ENCODE data around the gene ADARB2. TPM values are rescaled to one million over a fixed set of nuclear protein-coding genes. Genes with fewer than 3 reads are reported as not detected.

Gene ADARB2
- total and polyA plus RNA-seq, 4 donors: under 0.01 to 0.79 TPM; not detected in 2

DNA sequence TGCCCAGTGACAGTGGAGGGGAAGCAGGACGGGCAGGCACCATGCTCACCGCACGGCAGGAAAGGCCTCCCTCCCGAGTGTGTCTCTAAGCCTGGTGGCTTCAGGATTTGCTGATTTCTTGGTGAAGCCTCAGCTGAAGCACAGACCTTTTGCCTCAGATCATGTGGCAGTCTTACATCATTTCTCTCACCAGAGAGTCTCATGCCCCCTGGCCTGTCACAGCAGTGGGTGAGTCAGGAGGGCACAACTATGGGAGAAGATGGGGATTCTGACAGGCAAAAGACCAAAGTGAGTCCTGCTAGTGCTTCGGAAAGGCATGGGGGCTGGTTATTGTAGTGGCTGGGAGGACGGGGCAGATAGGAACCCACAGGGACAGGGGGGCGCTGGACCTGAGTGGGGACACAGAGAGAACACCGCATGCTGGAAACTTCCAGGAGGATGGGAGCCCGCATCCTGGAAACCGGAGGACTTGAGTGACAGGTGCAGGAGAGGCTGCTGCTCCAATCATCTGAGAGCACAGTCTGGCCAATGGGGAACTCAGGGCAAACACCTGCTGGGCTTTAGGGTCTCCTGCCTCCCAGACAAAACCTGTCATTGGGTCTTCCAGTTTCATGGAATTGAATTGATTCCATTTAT lies 166.8 kb downstream of the ADARB2 start:
- no peaks in the 10 kb centered on the region for H3K9me3 ChIP-seq (ENCODE audit: control insufficient read depth, low read length)
- DNase-seq (no peak), ATAC-seq (ENCODE audit: low FRiP score) (no peak)
- WGBS, 2 donors: 63 to 66% methylated on average over 10 of the region's 10 CpGs
- H3K27ac ChIP-seq (ENCODE audit: low read depth in 1 of 2, low read length in 2 of 2): no peak overlapping the region
- intact Hi-C loops (cut with DNase I): no loop called here
- no peaks in the 10 kb centered on the region for H3K4me1 ChIP-seq (ENCODE audit: control insufficient read depth in 1 of 2, insufficient read depth in 2 of 2, low read length in 2 of 2)
- no peaks in the 10 kb centered on the region for H3K36me3 ChIP-seq (ENCODE audit: control insufficient read depth in 1 of 2, insufficient read depth in 2 of 2, low read length in 1 of 2)
- peaks cover 0 to 2% of the 10 kb centered on the region in 2 donors for H3K27me3 ChIP-seq (ENCODE audit: control insufficient read depth in 1 of 2, insufficient read depth in 2 of 2, low read length in 1 of 2)
- H3K4me3 ChIP-seq (ENCODE audit: low read length in 2 of 2): no peak overlapping the region

DNA sequence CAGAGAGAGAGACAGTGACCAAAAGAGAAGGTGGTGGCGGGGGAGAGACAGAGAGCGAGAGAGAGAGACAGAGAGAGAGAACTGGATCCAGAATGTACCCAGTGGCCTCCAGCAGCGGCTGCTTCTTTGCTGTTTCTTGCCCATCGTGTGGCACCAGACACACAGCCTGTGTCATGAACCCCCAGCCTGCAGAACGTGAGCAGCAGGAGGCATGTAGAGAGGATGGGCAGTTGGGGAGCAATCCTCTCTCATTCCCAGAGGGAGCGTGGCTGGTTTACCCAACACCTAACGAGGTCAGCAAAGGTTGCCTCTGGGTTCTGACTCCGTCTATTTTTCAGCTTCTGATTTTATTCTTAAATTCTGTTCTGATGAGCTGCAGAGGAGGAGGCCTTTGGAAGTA lies 168.1 kb downstream of the ADARB2 start:
- DNase-seq (no peak), ATAC-seq (ENCODE audit: low FRiP score) (no peak)
- Histone ChIP-seq H3K4me1 (ENCODE audit: control insufficient read depth in 1 of 2, insufficient read depth in 2 of 2, low read length in 2 of 2) (no peaks in the 10 kb centered on the region), H3K36me3 (ENCODE audit: control insufficient read depth in 1 of 2, insufficient read depth in 2 of 2, low read length in 1 of 2) (no peaks in the 10 kb centered on the region), H3K9me3 (ENCODE audit: control insufficient read depth, low read length) (no peaks in the 10 kb centered on the region), H3K27ac (ENCODE audit: low read depth in 1 of 2, low read length in 2 of 2) (no peak overlapping the region), H3K4me3 (ENCODE audit: low read length in 2 of 2) (no peak overlapping the region), H3K27me3 (ENCODE audit: control insufficient read depth in 1 of 2, insufficient read depth in 2 of 2, low read length in 1 of 2) (no peaks in the 10 kb centered on the region)
- intact Hi-C loops (cut with DNase I): no loop called here
- WGBS, 2 donors: 71% methylated on average over 8 of the region's 8 CpGs

DNA sequence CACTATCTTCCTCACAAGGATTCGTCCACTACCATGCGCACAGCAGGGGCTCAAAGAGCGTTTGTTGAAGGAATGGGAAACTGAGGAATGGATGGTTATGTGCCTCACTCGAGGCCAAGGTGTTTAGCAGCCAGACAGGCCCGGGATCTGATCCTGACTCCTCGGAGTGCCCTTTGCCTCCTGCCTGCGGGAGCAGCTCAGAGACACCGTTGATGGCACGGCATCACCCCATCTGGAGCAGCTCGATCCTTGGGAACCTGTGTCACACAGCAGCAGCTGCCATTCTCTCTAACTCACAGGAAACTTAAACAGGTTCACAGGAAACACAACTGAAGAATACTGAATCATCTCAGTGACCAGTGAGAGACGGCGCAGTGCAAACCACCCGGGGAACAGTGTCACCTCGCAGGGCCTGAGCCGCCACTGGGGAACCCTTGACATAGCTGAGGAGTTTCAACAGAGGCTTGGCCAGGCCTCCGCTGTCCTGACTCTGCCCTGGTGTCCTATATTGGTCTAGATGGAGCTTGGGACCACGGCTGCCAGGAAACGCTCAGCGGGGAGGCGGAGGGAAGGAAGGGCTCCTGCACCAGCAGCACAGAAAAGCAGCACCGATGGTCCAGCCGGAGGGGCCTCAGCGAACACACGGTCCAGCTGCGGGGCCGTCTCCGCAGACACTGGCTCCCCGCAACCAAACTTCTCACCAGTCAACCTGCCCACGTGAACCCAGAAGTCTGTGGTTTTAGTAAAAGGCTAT lies 169.4 kb downstream of the ADARB2 start:
- no peak overlapping the region for H3K27ac ChIP-seq (ENCODE audit: low read depth in 1 of 2, low read length in 2 of 2)
- no peak for DNase-seq
- no peaks in the 10 kb centered on the region for H3K36me3 ChIP-seq (ENCODE audit: control insufficient read depth in 1 of 2, insufficient read depth in 2 of 2, low read length in 1 of 2)
- no peaks in the 10 kb centered on the region for H3K27me3 ChIP-seq (ENCODE audit: control insufficient read depth in 1 of 2, insufficient read depth in 2 of 2, low read length in 1 of 2)
- H3K4me1 ChIP-seq (ENCODE audit: control insufficient read depth in 1 of 2, insufficient read depth in 2 of 2, low read length in 2 of 2): no peaks in the 10 kb centered on the region
- H3K9me3 ChIP-seq (ENCODE audit: control insufficient read depth, low read length): no peaks in the 10 kb centered on the region
- WGBS, 2 donors: 78 to 80% methylated on average over 29 of the region's 29 CpGs
- no peak overlapping the region for H3K4me3 ChIP-seq (ENCODE audit: low read length in 2 of 2)
- ATAC-seq (ENCODE audit: low FRiP score): no peak
- intact Hi-C loops (cut with DNase I): no loop called here

DNA sequence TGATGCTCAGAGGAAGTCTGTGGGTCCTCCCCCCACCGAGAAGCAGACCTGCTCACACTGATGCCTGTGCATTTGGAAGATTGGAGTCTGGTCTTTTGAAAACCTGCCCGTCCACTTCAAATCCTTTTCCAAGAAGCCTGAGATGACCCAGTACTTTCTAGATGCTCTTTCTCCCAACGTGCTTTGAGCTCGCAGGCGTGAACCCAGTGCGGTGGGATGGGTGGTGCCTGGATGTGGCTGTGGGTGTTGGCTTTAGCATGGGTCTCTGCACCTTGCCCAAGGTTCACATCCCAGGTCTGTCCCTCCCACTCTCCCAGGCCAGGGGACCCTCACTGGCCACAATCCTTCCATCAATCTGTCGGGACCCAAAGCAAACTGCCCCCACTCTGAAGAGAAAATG lies 170.2 kb downstream of the ADARB2 start:
- intact Hi-C loops (cut with DNase I): no loop called here
- ATAC-seq (ENCODE audit: low FRiP score) (no peak), DNase-seq (no peak)
- Histone ChIP-seq H3K27ac (ENCODE audit: low read depth in 1 of 2, low read length in 2 of 2) (no peak overlapping the region), H3K4me1 (ENCODE audit: control insufficient read depth in 1 of 2, insufficient read depth in 2 of 2, low read length in 2 of 2) (no peaks in the 10 kb centered on the region), H3K36me3 (ENCODE audit: control insufficient read depth in 1 of 2, insufficient read depth in 2 of 2, low read length in 1 of 2) (no peaks in the 10 kb centered on the region), H3K4me3 (ENCODE audit: low read length in 2 of 2) (no peak overlapping the region), H3K27me3 (ENCODE audit: control insufficient read depth in 1 of 2, insufficient read depth in 2 of 2, low read length in 1 of 2) (no peaks in the 10 kb centered on the region), H3K9me3 (ENCODE audit: control insufficient read depth, low read length) (no peaks in the 10 kb centered on the region)
- WGBS, 2 donors: 68 to 78% methylated on average over 7 of the region's 7 CpGs

DNA sequence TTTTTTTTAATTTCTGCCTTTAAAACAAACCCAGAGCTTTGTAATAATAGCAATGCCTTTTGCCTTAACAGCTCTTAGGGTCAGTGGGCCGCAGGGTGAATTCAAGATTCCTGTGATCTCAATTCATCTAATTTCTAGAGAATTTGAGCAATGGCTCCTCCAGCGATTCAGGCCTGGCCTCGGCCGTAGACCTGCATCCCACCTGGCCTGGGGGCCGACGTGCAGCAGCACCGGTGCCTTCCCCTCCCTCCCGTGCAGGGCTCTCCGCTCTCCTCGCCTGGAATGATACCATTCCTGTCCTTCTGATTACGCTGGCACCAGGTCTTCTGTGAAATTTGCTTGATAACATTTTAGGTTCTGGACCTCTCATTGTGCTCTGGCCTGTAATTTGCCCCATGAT lies 172.5 kb downstream of the ADARB2 start:
- Histone ChIP-seq H3K36me3 (ENCODE audit: control insufficient read depth in 1 of 2, insufficient read depth in 2 of 2, low read length in 1 of 2) (no peaks in the 10 kb centered on the region), H3K9me3 (ENCODE audit: control insufficient read depth, low read length) (no peaks in the 10 kb centered on the region), H3K4me3 (ENCODE audit: low read length in 2 of 2) (no peak overlapping the region), H3K27me3 (ENCODE audit: control insufficient read depth in 1 of 2, insufficient read depth in 2 of 2, low read length in 1 of 2) (no peaks in the 10 kb centered on the region), H3K27ac (ENCODE audit: low read depth in 1 of 2, low read length in 2 of 2) (no peak overlapping the region), H3K4me1 (ENCODE audit: control insufficient read depth in 1 of 2, insufficient read depth in 2 of 2, low read length in 2 of 2) (no peaks in the 10 kb centered on the region)
- DNase-seq (no peak), ATAC-seq (ENCODE audit: low FRiP score) (no peak)
- intact Hi-C loops (cut with DNase I): no loop called here
- WGBS, 2 donors: 83 to 88% methylated on average over 11 of the region's 11 CpGs

DNA sequence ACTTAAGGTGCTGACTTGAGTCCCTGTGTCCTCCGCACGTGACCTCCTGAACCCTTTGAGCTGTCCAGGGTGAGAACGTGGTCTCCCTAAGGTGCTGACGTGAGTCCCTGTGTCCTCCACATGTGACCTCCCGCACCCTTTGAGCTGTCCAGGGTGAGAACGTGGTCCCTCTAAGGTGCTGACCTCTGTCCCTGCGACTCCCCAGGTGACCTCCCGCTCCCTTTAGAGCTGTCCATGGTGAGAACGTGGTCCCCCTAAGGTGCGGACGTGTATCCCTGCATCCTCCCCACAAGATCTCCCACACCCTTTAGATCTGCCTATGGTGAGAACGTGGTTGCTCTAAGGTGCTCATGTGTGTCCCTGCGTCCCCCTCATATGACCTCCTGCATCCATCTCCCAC lies 174.3 kb downstream of the ADARB2 start:
- 79 to 81% methylated on average over 13 of the region's 13 CpGs for WGBS, 2 donors
- no peak overlapping the region for H3K27ac ChIP-seq (ENCODE audit: low read depth in 1 of 2, low read length in 2 of 2)

DNA sequence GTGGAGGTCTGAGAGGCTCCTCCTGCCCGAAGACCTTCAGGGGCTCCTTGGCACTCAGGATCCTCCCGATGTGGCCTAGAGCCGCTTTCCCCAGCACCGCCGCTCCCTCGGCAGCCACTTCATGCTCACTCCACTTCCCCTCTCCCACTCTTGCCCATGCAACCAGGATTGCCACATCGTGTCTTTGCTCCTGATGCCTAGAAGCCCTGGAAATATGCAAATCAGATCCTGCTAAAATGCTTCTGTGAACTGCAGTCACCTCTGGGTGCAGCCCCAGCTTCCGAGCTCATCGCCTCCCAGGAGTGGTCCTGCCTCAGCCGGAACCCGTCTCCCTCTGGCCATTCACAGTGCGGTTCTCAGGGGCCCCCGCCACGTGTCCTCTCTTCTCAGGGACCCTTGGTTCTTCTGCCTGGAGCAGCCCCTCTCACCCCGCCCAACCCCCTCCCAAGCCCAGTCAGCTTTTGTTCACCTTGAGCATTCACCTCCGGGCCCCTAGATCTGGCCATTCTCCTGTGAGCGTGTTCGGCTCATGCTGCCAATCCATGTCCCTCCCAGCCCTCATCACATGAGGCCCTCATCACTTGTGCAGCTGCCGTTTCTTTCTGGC lies 175.5 kb downstream of the ADARB2 start:
- ATAC-seq (ENCODE audit: low FRiP score) (no peak), DNase-seq (no peak)
- Histone ChIP-seq H3K9me3 (ENCODE audit: control insufficient read depth, low read length) (no peaks in the 10 kb centered on the region), H3K4me1 (ENCODE audit: control insufficient read depth in 1 of 2, insufficient read depth in 2 of 2, low read length in 2 of 2) (no peaks in the 10 kb centered on the region), H3K27me3 (ENCODE audit: control insufficient read depth in 1 of 2, insufficient read depth in 2 of 2, low read length in 1 of 2) (no peaks in the 10 kb centered on the region), H3K4me3 (ENCODE audit: low read length in 2 of 2) (no peak overlapping the region), H3K36me3 (ENCODE audit: control insufficient read depth in 1 of 2, insufficient read depth in 2 of 2, low read length in 1 of 2) (no peaks in the 10 kb centered on the region), H3K27ac (ENCODE audit: low read depth in 1 of 2, low read length in 2 of 2) (no peak overlapping the region)
- intact Hi-C loops (cut with DNase I): no loop called here
- 75 to 77% methylated on average over 19 of the region's 19 CpGs for WGBS, 2 donors

More for the DNA sequence above, 174.3 kb downstream of the ADARB2 start:
- intact Hi-C loops (cut with DNase I): no loop called here
- Histone ChIP-seq H3K4me3 (ENCODE audit: low read length in 2 of 2) (no peak overlapping the region), H3K36me3 (ENCODE audit: control insufficient read depth in 1 of 2, insufficient read depth in 2 of 2, low read length in 1 of 2) (no peaks in the 10 kb centered on the region), H3K9me3 (ENCODE audit: control insufficient read depth, low read length) (no peaks in the 10 kb centered on the region), H3K27me3 (ENCODE audit: control insufficient read depth in 1 of 2, insufficient read depth in 2 of 2, low read length in 1 of 2) (no peaks in the 10 kb centered on the region), H3K4me1 (ENCODE audit: control insufficient read depth in 1 of 2, insufficient read depth in 2 of 2, low read length in 2 of 2) (no peaks in the 10 kb centered on the region)
- no peak for ATAC-seq (ENCODE audit: low FRiP score)
- no peak for DNase-seq

DNA sequence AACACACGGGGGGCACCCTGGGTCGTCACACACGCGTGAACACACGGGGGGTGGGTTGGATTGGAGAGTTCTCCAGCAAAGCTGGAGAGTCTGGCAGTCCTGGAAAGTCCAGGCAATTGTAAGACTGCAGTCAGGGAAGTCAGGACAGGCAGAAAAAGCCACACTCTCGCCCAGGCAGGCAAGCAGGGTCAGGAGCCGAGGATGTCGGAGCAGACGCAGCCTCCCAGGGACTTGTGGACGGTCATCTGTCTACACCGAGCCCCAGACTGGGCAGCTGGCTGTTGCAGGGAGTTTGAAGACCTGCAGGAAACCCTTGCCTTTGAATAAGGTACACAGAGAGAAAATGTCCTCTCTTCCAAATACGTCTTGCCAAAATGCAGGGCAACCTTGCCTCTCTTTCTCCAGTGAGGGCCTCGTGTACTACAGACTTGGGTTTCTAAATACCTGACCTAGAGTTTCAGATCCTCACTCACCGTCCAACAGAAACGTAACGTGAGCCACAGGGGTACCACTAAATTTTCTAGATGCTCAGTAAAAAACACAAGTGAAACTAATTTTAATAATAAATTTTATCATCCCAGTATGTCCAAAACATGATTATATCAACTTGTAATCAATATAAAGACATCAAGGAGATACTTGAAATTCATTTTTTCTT lies 176.7 kb downstream of the ADARB2 start:
- H3K36me3 ChIP-seq (ENCODE audit: control insufficient read depth in 1 of 2, insufficient read depth in 2 of 2, low read length in 1 of 2): no peaks in the 10 kb centered on the region
- WGBS, 2 donors: 53 to 56% methylated on average over 16 of the region's 16 CpGs

More for the DNA sequence above, 176.7 kb downstream of the ADARB2 start:
- H3K4me1 ChIP-seq (ENCODE audit: control insufficient read depth in 1 of 2, insufficient read depth in 2 of 2, low read length in 2 of 2): no peaks in the 10 kb centered on the region
- H3K4me3 ChIP-seq (ENCODE audit: low read length in 2 of 2): no peak overlapping the region
- H3K27me3 ChIP-seq (ENCODE audit: control insufficient read depth in 1 of 2, insufficient read depth in 2 of 2, low read length in 1 of 2): no peaks in the 10 kb centered on the region
- intact Hi-C loops (cut with DNase I): no loop called here
- no peak for DNase-seq
- no peak overlapping the region for H3K27ac ChIP-seq (ENCODE audit: low read depth in 1 of 2, low read length in 2 of 2)
- no peaks in the 10 kb centered on the region for H3K9me3 ChIP-seq (ENCODE audit: control insufficient read depth, low read length)
- ATAC-seq (ENCODE audit: low FRiP score): no peak

Measured in aorta (tissue), 5 donors.